IPS DF 4.7 (cell line): Measurements from ENCODE around the gene AHCY.

Source experiments
- DNase-seq: peaks from one replicate; pipeline ENCODE4 v3.0.0-alpha.2; 2013; ENCODE audit warnings: low spot score; ENCODE audit errors: extremely low read depth

AHCY gene

GRCh38 chr20:34324541-34324940 lies 21.4 kb upstream of the AHCY start:
- no peak for DNase-seq

- DNase-seq, result no peak
These were observed 19.3 kb upstream of the AHCY start for GRCh38 chr20:34322267-34323105.

GRCh38 chr20:34320861-34321260 lies 17.7 kb upstream of the AHCY start:
- no peak for DNase-seq

GRCh38 chr20:34318609-34319443 lies 15.7 kb upstream of the AHCY start:
- DNase-seq, result no peak

GRCh38 chr20:34316196-34316814 lies 13.2 kb upstream of the AHCY start:
- DNase-seq, result no peak

GRCh38 chr20:34315236-34315635 lies 12.1 kb upstream of the AHCY start:
- DNase-seq, result no peak

GRCh38 chr20:34312544-34313217 lies 9.5 kb upstream of the AHCY start:
- DNase-seq, result peak; percentile 60

GRCh38 chr20:34312024-34312460 lies 8.9 kb upstream of the AHCY start:
- no peak for DNase-seq

GRCh38 chr20:34311118-34312023 lies 8.2 kb upstream of the AHCY start:
- DNase-seq, result no peak

- DNase-seq, result no peak
These were observed 7.4 kb upstream of the AHCY start for GRCh38 chr20:34310481-34311117.

GRCh38 chr20:34309691-34310090 lies 6.5 kb upstream of the AHCY start:
- DNase-seq, result no peak

- DNase-seq, result no peak
These were observed 2.4 kb upstream of the AHCY start for GRCh38 chr20:34305333-34306230.

- DNase-seq, result no peak
These were observed 838 bp downstream of the AHCY start for GRCh38 chr20:34302312-34302722.

- DNase-seq, result no peak
These were observed 1.4 kb downstream of the AHCY start for GRCh38 chr20:34301587-34302311.

GRCh38 chr20:34300809-34301586 lies 2.2 kb downstream of the AHCY start:
- DNase-seq, result no peak

GRCh38 chr20:34300256-34300806 lies 2.8 kb downstream of the AHCY start:
- DNase-seq, result no peak
